HG03457 (cell line): ENCODE results near the gene TRAPPC2L.
"Not testable (repeated sequence)": the region's sequence is repeated elsewhere in the genome, so short reads cannot be mapped to it uniquely, and the experiment has no call there.

Experiments used
- ATAC-seq: cut with Tn5 transposase; IDR thresholded peaks from one replicate; pipeline ENCODE4 v1.9.1; 2021; ENCODE audit warnings: moderate number of reproducible peaks; ENCODE audit not compliant: unreplicated experiment

Gene TRAPPC2L

DNA sequence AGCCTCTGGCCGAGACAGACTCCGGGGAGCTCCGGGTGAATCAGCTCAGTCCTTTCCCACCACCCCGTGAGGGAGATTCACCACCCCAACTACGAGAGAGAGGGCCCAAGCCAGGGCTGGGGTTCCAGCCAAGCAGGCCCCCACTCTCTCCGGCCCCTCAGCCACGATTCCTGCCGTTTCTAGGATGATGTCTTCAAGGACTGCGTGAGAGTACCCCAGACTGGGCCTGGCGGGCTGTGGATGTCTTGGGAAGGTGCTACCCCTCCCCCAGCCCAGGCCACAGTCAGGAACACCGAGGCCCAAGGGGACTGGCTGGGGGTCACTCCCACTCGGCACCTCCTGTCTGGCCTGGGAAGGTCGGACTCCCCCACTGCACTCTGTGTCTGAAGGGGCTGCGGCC is 31.1 kb downstream of the TRAPPC2L start:
- no peak for ATAC-seq

DNA sequence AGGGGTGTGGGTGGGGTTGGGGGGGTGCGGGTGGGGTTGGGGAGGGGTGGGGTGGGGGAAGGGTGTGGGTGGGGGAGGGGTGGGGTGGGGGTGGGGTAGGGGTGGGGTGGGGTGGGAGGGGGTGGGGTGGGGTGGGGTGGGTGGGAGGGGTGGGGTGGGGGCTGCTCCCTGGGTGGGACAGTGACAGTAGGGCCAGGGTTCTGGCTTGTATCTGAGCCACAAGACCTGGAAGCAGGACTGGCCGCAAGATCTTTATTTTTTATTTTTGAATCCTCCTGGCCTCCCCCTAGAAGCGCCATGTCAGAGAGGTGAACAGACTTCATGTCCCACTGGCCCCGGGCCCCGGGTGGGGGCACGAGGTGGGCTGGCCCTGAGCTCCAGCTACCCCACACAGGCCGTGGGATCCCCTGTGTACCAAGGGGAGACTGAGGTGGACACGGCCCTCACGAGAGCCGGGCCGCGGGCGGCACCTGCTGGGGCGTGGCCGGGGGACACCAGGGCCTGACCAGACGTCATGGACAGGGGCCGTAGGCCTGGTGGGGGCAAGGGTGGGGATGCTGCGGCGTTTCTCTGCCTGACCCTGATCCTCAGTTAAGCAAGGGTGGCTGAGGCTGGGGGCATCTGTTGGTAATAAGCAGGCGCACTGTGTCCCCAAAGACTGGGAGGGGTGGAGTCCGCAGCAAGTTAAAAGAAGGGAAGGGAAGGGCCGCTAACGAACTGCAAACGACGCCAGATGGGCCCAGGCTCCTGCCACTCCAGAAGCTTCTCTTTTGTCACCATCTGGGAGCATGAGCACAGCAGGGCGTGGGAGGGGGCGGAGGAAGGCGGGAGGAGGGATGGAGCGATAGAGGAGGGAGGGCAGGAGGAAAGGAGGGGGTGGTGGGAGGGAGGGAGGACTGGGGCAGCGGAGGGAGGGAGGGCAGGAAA is 31.8 kb downstream of the TRAPPC2L start:
- no peak for ATAC-seq

DNA sequence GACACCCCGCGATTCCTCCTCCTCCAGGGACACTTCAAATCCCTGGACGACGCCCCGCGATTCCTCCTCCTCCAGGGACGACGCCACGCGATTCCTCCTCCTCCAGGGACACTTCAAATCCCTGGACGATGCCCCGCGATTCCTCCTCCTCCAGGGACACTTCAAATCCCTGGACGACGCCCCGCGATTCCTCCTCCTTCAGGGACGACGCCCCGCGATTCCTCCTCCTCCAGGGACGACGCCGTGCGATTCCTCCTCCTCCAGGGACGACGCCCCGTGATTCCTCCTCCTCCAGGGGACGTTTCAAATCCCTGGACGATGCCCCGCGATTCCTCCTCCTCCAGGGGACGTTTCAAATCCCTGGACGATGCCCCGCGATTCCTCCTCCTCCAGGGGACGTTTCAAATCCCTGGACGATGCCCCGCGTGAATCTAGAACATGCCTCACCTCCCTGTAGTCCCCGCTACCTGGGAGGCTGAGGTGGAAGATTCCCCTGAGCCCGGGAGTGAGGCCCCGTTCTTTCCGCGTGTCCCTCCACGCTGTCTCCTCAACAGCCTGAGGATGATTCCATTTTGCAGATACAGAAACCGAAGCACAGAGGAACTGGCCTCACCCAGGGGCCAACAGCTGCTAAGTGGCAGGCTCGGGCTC is 32.9 kb downstream of the TRAPPC2L start:
- ATAC-seq, result not testable (repeated sequence)

DNA sequence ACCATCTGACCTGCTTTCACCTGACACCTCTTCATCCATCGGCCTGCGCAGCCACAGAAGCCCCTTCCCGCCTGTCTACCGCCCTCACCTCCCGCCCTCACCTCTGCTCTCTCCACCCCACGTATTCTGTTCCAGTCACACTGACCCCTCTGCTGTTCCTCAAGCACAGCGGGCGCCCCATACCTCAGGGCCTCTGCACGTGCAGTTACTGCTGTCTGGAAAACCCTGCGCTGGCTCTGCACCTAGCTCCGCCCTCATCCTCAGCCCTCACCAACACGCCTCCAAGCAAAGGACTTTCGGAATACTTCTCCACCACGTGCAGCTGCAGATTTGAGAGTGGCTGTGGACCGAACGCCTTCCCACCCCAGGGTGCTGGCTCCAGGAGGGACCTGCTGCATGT is 34.2 kb downstream of the TRAPPC2L start:
- ATAC-seq, result no peak

DNA sequence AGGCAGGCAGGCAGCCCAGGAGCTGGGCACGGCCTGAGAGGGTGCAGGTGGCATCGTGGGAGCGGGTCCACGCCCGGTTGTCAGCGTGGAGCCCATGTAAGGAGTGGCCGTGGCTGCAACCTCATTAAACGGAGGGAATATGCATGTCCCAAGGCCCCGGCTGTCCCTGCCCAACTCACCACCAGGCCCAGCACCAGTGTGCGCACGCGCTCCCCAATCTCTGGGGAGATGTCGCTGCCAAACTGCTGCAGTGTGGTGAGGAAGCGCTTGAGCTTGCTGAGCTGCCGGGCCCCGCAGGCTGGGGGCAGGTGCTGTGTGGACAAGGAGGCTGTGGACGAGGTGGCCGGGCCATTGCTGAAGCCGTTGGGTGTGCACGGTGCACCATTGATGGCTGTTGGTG is 35.1 kb downstream of the TRAPPC2L start:
- no peak for ATAC-seq

DNA sequence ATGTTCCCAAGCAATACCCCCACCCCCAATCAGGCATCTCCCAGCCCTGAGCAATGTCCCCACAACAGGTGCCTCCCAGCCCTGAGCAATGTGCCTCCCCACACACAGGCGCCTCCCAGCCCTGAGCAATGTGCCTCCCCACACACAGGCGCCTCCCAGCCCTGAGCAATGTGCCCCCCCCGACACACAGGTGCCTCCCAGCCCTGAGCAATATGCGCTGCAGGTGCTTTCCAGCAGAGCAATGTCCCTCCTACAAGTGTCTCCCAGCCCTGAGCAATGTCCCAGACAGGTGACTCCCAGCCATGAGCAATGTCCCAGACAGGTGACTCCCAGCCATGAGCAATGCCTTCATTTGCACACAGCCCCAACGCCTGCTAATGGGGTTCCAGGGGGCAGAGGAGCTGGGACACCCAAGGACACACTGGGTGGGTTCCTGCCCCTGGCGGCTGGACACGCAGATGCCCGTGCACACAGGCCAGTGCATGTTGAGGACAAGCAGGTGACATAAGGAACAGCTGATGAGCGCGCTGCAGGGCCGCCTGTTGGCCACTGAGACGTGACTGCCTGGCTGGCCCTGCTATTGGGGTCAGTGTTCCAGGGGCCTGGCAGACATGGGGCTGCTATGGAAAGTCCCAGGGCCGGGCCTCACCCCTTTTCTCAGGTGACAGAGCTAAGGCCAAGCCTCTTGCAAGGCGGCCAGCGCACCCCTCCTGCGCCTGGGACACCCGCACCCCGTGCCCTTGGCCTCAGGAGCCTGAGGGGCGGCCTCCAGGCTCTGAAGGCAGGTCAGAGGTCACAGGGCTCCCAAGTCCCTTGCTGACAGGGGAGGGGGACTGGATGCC is 36.4 kb downstream of the TRAPPC2L start:
- no peak for ATAC-seq

DNA sequence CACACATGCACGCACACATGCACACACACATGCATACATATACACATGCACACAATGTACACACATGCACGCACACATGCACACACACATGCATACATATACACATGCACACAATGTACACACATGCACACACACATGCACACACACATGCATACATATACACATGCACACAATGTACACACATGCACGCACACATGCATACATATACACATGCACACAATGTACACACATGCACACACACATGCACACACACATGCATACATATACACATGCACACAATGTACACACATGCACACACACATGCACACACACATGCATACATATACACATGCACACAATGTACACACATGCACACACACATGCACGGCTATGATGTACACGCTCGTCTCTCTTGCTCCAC is 37.3 kb downstream of the TRAPPC2L start:
- ATAC-seq, result not testable (repeated sequence)

DNA sequence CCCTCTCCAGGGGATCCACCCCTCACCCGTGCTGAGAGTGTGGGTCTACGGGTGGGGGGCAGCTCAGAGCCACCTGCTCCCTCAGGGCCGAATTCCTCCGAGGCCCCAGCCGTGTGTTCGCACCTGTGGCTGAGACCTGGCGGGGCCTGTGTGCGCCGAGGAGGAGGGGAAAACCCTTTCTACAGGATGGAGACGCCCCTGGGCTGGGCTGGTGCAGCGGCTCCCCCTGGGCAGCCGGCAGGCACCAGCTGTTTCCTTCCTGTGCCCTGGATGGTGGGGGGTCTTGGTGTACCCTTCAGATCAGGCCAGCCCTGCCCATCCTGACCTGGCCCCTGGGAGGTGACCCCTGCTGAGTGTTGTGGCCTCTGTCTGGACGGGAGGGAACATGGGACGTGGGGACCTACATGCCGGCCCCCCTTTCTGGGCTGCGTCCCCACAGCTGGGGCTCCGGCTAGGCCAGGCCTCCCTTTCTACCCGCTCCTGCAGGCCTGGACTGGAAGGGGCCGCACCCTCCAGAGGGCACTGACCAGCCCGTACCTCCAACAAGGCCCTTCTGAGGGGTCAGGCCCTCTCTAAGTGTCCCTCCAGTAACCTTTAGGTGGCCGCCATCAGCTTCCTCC is 37.9 kb downstream of the TRAPPC2L start:
- ATAC-seq, result no peak

DNA sequence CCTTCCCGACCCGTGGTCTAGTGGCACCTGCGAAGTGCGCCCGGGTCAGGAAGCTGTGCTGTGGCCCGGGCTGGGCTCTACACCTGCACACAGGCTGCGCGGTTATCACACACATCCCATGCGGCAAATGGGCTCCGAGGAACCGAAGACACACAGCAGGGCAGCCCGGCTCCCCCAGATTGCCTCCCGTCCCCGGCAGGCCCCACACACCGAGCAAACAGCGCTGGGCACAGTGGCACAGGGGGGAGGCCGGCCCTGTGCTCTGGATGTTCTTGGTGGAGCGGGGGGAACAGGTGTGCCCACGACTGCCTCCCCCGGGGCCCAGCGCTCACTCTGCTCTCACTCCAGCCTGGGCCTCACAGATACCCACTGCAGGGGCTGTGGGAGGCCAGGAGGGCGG is 38.4 kb downstream of the TRAPPC2L start:
- ATAC-seq, result no peak

DNA sequence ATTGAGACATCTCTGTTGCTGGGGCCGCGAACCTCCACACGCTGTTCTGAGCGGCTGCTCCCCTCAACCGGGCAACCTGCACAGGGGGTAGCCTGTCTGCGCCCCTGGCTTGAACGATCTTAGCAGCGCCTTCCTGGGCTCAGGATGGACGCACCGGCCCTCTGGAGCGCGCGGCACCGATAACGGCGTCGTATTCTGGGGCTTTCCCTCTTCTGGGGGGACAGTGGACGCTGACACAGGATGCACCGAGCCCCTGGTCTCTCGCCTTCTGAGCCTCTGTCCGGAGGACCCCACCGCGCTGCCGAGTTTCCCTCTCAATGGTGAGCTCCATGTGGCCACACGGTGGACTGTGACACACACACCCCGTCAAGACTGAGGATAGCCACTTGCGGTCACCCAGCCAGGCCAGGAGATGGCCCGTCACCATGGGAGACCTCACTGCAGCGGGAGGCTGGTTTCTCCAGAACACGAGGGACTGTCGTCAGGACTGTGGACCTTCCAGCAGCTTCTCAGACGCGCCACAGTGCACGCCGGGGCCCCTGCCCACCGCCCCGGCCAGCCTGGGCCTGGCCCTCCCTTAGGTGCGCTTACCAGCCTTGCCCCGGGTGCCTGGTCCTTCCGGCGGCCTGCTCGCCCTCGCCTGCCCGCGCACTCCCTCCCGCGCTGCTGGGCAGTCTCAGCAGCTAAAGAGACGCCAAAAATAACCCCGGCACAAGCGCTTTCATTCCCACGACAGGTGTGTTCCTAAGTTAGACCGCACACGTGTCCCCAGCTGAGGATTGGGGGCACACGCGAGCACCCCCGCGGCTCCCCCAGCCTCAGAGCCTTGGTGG is 39.5 kb downstream of the TRAPPC2L start:
- ATAC-seq, result no peak

DNA sequence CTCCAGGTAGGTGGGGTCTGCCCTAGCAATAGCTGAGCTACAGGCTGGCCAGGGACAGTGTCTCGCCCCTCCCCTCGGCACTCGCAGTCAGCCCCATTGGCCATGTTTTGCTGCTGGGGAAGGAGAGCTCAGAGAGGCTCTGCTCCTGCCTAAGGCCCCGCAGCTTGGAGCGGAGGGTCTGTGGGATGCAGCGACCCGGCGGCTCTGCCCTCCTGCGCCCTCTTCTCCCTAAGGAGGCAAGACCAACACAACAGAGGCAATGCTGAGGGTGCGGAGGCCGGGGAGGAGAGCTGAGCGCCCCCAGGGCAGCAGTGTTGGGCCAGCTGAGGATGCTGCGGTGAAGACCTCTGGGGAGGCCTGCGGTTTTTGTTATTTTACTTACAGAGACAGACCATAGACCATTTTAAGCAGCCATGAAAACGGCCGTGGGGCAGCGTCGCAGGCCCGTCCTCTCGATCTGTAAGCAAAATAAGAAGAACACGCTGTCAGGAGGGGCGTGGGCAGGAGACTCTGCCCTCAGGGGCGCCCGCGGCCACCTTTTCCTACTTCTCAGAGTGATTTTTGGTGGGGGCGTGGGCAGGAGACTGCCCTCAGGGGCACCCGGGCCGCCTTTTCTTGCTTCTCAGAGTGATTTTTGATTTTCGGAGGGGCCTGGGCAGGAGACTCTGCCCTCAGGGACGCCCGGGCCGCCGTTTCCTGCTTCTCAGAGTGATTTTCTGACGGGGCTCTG is 40.9 kb downstream of the TRAPPC2L start:
- ATAC-seq, result no peak

DNA sequence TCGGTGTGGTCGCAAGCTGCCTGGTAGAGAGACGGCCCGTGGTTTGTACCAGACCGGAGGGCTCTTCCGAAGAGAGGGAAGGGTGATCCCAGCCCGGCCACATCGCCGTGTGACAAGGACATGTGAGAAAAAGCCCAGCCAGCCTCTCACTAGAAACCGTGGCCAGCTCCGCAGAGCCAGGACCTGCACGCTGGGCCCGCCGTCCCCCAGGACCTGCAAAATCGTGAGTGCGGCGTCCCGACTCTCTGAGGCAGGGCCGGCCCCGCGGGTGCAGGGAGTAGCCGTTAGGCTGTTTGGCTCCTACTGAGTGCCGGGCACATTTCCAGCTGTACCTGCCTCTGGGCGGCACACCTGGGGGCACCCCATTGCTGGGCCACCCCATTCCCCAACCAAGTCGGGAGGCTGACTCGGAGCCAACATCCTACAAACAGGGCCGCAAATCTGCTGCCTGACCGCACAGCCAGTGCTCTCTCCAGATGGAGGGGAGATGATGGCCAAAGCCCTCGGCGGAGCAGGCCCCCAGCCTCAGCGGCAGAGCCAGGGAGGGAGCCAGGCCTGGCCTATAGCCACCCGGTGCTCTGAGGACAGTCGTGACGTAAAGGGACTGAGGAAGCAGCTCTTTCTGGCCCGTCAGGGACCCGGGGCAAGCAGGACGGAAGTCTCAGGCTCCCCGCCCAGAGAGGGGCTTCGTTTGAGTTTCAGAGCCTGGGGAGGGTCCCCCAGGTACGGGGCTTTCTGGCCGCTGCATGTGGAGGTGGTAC is 43.2 kb downstream of the TRAPPC2L start:
- ATAC-seq, result no peak

DNA sequence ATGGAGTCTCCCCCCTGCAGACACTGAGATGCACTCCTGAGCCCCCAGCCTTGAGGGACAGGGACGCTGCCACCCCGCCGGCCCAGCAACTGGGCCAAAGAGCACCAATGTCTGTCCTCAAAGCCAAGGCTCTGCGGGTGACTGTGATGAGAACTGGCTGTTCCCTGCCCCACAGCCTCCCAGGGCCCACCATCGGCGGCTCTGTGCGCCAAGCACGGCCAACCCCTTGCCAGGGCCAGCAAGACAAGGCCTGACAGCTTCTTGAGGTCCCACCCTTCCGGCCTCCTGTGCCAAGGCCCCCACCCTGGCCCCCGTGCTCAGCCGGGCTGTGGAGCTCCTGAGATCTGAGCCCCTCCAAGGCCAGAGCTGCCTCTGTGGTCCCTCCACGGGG is 43.7 kb downstream of the TRAPPC2L start:
- ATAC-seq, result no peak

DNA sequence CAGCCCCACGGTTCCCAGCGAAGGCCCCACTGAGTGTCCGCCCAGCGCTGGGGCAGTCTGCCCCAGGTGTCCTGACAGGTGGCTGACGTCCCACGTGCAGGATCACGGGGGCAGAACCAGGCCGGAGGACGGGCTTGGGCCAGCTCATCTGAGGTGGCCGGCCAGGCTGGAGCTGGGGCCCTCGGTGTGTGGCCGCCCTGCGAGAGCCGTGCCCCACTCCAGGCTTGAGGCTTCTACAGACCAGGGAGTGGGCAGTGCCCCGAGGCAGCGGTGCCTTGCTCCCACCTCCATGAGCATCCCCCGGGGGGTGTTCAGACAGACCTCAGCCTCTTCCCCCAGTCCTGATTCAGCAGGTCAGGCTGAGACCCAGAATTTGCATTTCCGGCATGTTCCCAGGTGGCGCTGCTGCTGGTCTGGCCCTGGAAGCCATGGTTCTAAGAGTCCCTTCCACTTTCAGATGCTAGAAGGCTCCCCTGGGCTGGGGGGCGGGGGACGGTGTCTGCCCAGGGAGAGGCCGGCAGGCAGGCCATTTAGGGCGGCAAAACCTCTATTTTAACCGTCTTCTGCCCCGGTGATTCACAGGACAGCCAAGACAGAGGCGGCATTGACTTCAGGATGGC is 44.9 kb downstream of the TRAPPC2L start:
- no peak for ATAC-seq

DNA sequence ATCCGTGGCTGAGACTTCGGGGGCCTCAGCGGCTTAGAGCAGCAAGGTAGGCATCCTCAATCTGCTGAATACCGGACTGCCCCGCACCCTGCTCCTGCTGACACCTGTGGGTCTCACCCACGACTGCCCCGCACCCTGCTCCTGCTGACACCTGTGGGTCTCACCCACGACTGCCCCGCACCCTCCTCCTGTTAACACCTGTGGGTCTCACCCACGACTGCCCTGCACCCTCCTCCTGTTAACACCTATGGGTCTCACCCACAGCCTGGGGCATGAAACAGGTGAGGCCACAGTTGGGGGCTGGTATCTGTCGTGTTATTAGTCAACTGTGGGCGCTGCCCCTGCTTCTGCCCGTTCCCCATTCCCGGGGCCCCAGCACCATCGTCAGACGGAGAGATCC is 45.8 kb downstream of the TRAPPC2L start:
- no peak for ATAC-seq

DNA sequence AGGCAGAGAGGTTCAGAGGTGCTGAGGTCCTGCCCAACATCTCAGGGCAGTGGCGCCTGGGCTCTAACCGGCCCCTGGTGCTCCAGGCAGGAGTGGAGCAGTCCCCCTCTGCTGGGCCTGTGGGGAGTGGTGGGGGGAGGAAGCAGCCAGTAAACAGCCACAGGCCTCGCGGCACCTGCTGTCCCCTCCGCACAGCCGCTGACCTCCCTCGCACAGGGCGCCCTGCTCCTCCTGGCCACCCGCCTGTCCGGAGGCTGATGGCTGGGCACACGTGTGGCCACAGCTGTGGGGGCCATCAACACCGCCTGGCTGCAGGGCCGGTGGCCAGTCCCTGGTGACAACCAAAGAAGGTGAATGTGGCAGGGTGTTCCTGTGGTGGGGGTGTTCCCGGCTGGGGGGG is 46.3 kb downstream of the TRAPPC2L start:
- no peak for ATAC-seq

DNA sequence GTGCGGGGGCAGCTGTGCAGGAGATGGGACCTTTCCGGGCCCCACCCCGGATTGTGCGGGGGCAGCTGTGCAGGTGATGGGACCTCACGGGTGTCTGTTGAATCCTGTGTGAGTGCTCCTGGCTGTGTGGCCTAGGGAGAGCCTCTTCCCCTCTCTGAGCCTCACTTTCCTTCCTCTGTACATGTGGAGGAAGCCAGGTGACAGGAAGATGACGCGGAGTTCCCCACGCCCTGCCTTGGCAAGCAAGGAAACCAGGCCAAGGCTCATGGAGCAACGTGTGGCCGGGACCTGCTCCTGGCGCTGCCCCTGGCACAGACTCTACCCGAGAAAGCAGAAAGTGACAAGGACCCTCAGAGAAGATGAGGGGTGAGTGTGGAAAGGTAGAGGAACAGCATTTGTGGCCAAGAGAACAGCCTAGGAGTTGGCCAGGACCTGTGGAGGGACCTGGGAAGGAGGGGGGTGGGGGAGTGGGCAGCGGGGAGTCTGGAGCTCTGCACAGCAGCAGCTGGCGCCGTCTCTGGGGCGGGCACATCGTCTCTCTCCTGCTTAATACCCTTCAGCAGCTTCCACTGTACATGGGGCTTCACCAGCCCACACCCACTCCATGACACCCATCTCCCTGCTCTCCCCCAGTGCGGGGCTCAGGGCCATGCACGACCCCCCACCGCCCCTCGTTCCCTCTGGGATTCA is 47.9 kb downstream of the TRAPPC2L start:
- no peak for ATAC-seq

DNA sequence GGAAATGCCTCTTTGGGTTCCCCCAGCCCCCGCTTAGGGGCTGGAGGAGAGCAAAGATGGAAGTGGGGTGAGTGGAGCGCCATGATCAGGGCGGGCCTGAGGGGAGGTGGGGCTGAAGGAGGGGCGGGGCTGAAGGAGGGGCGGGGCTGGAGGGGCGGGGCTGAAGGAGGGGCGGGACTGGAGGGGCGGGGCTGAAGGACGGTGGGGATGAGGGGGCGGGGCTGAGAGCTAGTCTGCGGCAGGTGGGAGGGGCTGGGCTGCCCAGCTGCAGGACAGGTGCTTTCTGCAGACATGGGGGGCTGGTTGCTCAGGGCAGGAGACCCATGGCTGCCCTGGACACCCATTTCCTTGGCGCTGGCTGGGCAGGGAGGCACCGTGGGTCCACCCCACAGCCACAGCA is 48.6 kb downstream of the TRAPPC2L start:
- no peak for ATAC-seq
